Ovary (tissue), 3 donors: ENCODE data around the gene WBP2NL.

Experiments used
- EP300 ChIP-seq: sonication (generic); formaldehyde crosslinking; IDR thresholded peaks from one replicate; pipeline ENCODE4 v1.6.1; 2017; ENCODE audit warnings: antibody characterized with exemption
- POLR2A ChIP-seq: fragments of 450-650 bp; IDR thresholded peaks from one replicate; pipeline ENCODE4 v1.6.1; 2017; ENCODE audit warnings: antibody characterized with exemption, mild to moderate bottlenecking, moderate library complexity
- TF ChIP-seq, protein P1 (sequence below), 3 donors: fragments of 450-650 bp in 2 of 3; fragments of 200-600 bp in 1 of 3; IDR thresholded peaks; one replicate each; pipeline versions ENCODE4 v1.5.1 to v1.8.0; 2016 to 2022; ENCODE audit warnings: antibody characterized with exemption in 3 of 3, mild to moderate bottlenecking in 1 of 3
- donor health status: DM: no; HTN: no; CAD: no.

DNA sequence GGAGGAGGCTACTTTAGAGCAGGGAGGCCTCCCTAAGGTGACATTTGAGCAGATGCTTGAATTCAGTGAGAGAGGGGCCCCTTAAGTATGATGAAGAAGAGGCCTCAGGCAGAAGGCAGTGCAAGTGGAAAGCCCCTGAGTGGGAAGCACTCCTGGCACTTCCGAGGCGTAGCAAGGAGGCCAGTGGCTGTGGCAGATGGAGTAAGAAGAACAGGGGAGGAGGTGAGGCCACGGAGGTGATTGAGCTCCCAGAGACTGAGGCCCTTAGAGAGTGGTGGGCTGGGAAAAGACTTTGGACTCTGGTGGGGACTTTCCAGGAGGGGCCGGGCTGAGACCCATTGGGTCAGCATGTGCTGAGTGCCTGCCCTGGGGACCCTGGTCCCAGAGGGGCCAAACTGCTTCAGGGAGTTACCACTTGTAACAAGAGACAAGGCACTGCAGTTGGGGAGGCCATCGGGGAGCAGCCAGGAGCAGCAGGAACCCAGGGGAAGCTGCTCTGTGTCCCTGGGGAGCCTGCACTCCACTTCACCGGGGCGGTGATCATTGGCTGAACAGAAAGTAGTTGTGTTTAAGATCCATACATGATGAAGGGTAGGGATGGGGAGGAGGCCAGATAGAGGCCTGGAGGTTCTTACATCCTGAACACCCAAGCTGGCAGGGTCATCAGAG, 49.2 kb upstream of the WBP2NL start:
- TF ChIP-seq, protein P1, sequence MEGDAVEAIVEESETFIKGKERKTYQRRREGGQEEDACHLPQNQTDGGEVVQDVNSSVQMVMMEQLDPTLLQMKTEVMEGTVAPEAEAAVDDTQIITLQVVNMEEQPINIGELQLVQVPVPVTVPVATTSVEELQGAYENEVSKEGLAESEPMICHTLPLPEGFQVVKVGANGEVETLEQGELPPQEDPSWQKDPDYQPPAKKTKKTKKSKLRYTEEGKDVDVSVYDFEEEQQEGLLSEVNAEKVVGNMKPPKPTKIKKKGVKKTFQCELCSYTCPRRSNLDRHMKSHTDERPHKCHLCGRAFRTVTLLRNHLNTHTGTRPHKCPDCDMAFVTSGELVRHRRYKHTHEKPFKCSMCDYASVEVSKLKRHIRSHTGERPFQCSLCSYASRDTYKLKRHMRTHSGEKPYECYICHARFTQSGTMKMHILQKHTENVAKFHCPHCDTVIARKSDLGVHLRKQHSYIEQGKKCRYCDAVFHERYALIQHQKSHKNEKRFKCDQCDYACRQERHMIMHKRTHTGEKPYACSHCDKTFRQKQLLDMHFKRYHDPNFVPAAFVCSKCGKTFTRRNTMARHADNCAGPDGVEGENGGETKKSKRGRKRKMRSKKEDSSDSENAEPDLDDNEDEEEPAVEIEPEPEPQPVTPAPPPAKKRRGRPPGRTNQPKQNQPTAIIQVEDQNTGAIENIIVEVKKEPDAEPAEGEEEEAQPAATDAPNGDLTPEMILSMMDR (IDR thresholded peaks at IDR 0.05) = no peak
- TF ChIP-seq POLR2A (no peak), EP300 (no peak)
